Peyer's patch (tissue), 4 donors: Measurements from ENCODE around the gene ASB3. TPM values are rescaled to one million over a fixed set of nuclear protein-coding genes. Genes with fewer than 3 reads are reported as not detected.
"Not testable (repeated sequence)": the region's sequence is repeated elsewhere in the genome, so short reads cannot be mapped to it uniquely, and the experiment has no call there.

Experiments used
- DNase-seq, 3 donors: peaks; one replicate each; pipeline ENCODE4 v3.0.0-alpha.2; 2017 to 2019
- H3K27ac ChIP-seq, 4 donors: fragments of 200-600 bp; sonication (generic); one replicate each; pipeline ENCODE4 v1.5.1; 2016 to 2019
- H3K27me3 ChIP-seq, 2 donors: fragments of 200-600 bp; sonication (generic); one replicate each; pipeline ENCODE4 v1.5.1; 2019
- H3K36me3 ChIP-seq, 3 donors: fragments of 200-600 bp; sonication (generic); one replicate each; pipeline ENCODE4 v1.5.1; 2016 to 2019
- H3K4me1 ChIP-seq, 4 donors: fragments of 200-600 bp; sonication (generic); one replicate each; pipeline ENCODE4 v1.5.1; 2016 to 2019
- H3K4me3 ChIP-seq, 4 donors: fragments of 200-600 bp; sonication (generic); 1 replicate in 3 of 4; 2 replicates in 1 of 4; pipeline ENCODE4 v1.5.1; 2016 to 2019; ENCODE audit warnings: mild to moderate bottlenecking in 1 of 4
- H3K9me3 ChIP-seq, 4 donors: fragments of 200-600 bp; sonication (generic); one replicate each; pipeline ENCODE4 v1.5.1; 2016 to 2019; ENCODE audit warnings: mild to moderate bottlenecking in 1 of 4
- CTCF ChIP-seq, 6 experiments: fragments of 450-650 bp in 4 of 6; fragments of 200-600 bp in 2 of 6; sonication (generic) in 1 of 6; IDR thresholded peaks; one replicate each; pipeline ENCODE4 v1.5.1; 2017 to 2019; ENCODE audit warnings: antibody characterized with exemption in 6 of 6, mild to moderate bottlenecking in 3 of 6, moderate library complexity in 1 of 6
- POLR2A ChIP-seq, 2 donors: fragments of 450-650 bp; IDR thresholded peaks; one replicate each; pipeline ENCODE4 v1.5.1; 2017; ENCODE audit warnings: antibody characterized with exemption in 2 of 2, mild to moderate bottlenecking in 2 of 2, moderate library complexity in 2 of 2
- total RNA-seq, 4 donors: library from RNA; depleted of rRNA; stranded (reverse); fragments of >200 nt; gene quantifications; one replicate each; pipeline ENCODE4 v1.1.0, GENCODE V29; 2016

The ASB3 gene
- total RNA-seq, 4 donors from 2014 or later = 11.7 to 30.5 (median 18.3) TPM

DNA sequence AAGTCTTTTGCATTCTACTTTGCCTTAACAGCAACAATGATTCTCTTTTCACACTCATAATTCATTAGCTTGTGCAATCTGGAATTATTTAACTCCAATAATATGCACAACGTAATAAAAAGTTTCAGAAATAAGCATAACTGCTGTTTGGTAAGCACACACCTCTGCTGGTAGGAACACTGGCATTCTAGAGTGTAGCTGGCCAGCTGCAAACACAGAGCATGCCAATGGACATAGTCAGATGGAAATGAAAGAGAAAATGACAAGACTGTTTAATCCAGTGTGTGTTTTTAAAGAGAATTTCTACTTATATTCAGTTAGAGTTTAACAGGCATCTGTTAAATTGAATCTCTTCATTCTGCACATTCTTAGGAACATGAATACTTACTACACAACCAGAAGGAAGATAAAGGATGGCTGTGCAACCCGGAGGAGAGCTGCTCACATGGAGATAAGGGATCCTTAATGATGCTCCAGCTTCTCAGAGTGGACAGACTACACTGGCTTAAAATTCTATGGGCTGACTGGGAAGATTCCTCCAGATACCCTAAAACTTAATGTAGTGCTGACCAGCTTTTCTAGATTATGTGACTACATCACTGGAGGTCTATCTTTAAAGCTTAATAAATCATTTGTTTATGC lies 113.8 kb downstream of the ASB3 start:
- no peak for TF ChIP-seq CTCF (IDR thresholded peaks at IDR 0.05)
- TF ChIP-seq POLR2A (IDR thresholded peaks at IDR 0.05) = no peak
- Histone ChIP-seq H3K4me3 (no peak overlapping the region), H3K36me3 (no peaks in the 10 kb centered on the region), H3K9me3 (no peaks in the 10 kb centered on the region), H3K27me3 (no peaks in the 10 kb centered on the region), H3K27ac (no peak overlapping the region), H3K4me1 (no peaks in the 10 kb centered on the region)
- DNase-seq = no peak

DNA sequence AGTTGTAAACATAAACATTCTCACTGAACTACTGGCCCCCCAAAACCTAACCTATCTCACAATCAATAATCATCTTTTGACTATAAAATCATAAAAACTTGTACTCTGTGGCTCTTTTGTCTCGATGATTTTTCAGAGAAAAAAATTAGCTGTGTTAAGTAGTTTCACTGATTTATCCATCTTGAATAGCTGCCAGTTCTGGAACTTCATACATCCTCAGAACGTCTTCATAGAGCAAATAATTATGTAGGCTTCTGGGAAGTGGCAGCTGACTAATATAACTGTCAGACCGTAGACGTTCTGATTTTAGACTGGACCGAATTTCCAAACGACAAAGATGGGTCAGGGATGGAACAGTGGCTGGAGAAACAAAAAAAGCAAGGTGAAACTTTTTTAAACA lies 116.4 kb downstream of the ASB3 start:
- Histone ChIP-seq H3K36me3 (no peaks in the 10 kb centered on the region), H3K27me3 (no peaks in the 10 kb centered on the region), H3K4me3 (no peak overlapping the region), H3K9me3 (no peaks in the 10 kb centered on the region), H3K4me1 (no peaks in the 10 kb centered on the region), H3K27ac (no peak overlapping the region)
- DNase-seq = no peak
- TF ChIP-seq CTCF (IDR thresholded peaks at IDR 0.05) (no peak), POLR2A (IDR thresholded peaks at IDR 0.05) (no peak)

- no peak overlapping the region for H3K4me3 ChIP-seq
- no peak overlapping the region for H3K27ac ChIP-seq
- DNase-seq = no peak
- TF ChIP-seq POLR2A (IDR thresholded peaks at IDR 0.05) = no peak
- no peak for TF ChIP-seq CTCF (IDR thresholded peaks at IDR 0.05)
- H3K4me1 ChIP-seq = no peaks in the 10 kb centered on the region
- H3K36me3 ChIP-seq = no peaks in the 10 kb centered on the region
- H3K27me3 ChIP-seq = no peaks in the 10 kb centered on the region
- no peaks in the 10 kb centered on the region for H3K9me3 ChIP-seq
Measured at GRCh38 chr2:53668624-53669026, 118.1 kb downstream of the ASB3 start.

- not testable (repeated sequence) for H3K27me3 ChIP-seq
Measured at GRCh38 chr2:53667130-53667529, 119.6 kb downstream of the ASB3 start.

DNA sequence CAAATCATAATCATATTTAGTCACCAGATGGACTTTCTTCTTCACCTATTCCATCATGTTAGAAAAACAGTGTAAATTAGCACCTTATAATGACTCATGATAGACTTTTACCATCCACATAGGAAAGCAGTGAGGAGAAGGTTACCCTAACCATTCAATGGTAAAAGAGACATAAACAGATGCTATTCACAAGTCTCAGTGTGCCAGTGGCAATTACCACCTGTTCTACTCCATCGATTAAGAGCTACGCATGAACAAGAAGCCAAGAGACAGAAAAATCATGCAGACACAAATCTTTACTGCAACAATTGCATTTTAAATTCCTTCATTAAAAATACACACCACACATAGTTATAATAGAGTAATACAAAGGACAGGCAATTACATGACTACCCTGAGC lies 125.9 kb downstream of the ASB3 start:
- no peaks in the 10 kb centered on the region for H3K36me3 ChIP-seq
- DNase-seq = no peak
- TF ChIP-seq CTCF (IDR thresholded peaks at IDR 0.05) (no peak), POLR2A (IDR thresholded peaks at IDR 0.05) (no peak)
- no peak overlapping the region for H3K4me3 ChIP-seq
- H3K4me1 ChIP-seq = no peaks in the 10 kb centered on the region
- no peaks in the 10 kb centered on the region for H3K27me3 ChIP-seq
- no peak overlapping the region for H3K27ac ChIP-seq
- H3K9me3 ChIP-seq = no peaks in the 10 kb centered on the region

More at GRCh38 chr2:53667130-53667529, 119.6 kb downstream of the ASB3 start:
- H3K4me1 ChIP-seq, H3K4me3 ChIP-seq, H3K27ac ChIP-seq, DNase-seq, H3K9me3 ChIP-seq, H3K36me3 ChIP-seq: not testable (repeated sequence)

GRCh38 chr2:53658474-53658873 lies 128.3 kb downstream of the ASB3 start:
- not testable (repeated sequence) for H3K36me3 ChIP-seq, H3K9me3 ChIP-seq, DNase-seq, H3K27me3 ChIP-seq, H3K4me1 ChIP-seq, H3K4me3 ChIP-seq, H3K27ac ChIP-seq

DNA sequence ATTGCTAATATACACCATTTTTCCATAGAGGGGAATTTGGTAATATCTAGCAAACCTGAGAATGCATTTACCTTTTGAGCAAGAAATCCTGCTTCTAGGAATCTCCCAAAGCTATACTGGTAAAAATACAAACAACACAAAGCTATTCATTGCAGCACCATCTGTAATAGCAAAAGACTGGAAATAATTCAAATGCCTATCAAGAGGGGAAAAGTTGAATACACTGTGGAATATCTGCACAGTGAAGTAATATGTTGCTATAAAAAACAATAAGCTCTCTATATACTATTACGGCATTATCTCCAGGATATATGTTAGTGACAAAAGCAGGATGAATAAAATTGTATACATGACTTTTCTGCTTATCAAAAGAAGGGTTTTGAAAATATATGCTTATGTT lies 131.5 kb downstream of the ASB3 start:
- Histone ChIP-seq H3K9me3 (no peaks in the 10 kb centered on the region), H3K27me3 (no peaks in the 10 kb centered on the region), H3K36me3 (no peaks in the 10 kb centered on the region), H3K4me3 (no peak overlapping the region), H3K27ac (no peak overlapping the region), H3K4me1 (no peaks in the 10 kb centered on the region)
- no peak for DNase-seq
- no peak for TF ChIP-seq CTCF (IDR thresholded peaks at IDR 0.05)
- TF ChIP-seq POLR2A (IDR thresholded peaks at IDR 0.05) = no peak
